Activated CD4-positive, CD25-positive, alpha-beta regulatory T cell treated with anti-CD3 and anti-CD28 coated beads, Interleukin-2, amount 50 U/mL, for 72 hours (primary cell): ENCODE results near the gene LRRK1.

ENCODE experiments used
- DNase-seq: peaks from one replicate; pipeline ENCODE4 v3.0.0; 2021

The LRRK1 gene

GRCh38 chr15:101045835-101046691 is 126.9 kb downstream of the LRRK1 start:
- DNase-seq, result no peak

GRCh38 chr15:101046826-101047225 is 127.7 kb downstream of the LRRK1 start:
- no peak for DNase-seq

- DNase-seq, result no peak
Observed at GRCh38 chr15:101047301-101047781, 128.2 kb downstream of the LRRK1 start.

- no peak for DNase-seq
Observed at GRCh38 chr15:101048176-101048575, 129.0 kb downstream of the LRRK1 start.

GRCh38 chr15:101048581-101049030 is 129.4 kb downstream of the LRRK1 start:
- no peak for DNase-seq

GRCh38 chr15:101049282-101049681 is 130.1 kb downstream of the LRRK1 start:
- DNase-seq, result no peak

GRCh38 chr15:101049856-101050622 is 130.9 kb downstream of the LRRK1 start:
- no peak for DNase-seq

GRCh38 chr15:101050623-101051290 is 131.6 kb downstream of the LRRK1 start:
- DNase-seq, result no peak

GRCh38 chr15:101051291-101052030 is 132.3 kb downstream of the LRRK1 start:
- DNase-seq, result no peak

GRCh38 chr15:101052031-101052620 is 133.0 kb downstream of the LRRK1 start:
- no peak for DNase-seq

GRCh38 chr15:101052681-101053121 is 133.5 kb downstream of the LRRK1 start:
- DNase-seq, result no peak

GRCh38 chr15:101053261-101053660 is 134.1 kb downstream of the LRRK1 start:
- no peak for DNase-seq

- DNase-seq, result no peak
Observed at GRCh38 chr15:101054116-101054515, 135.0 kb downstream of the LRRK1 start.

GRCh38 chr15:101054991-101055390 is 135.8 kb downstream of the LRRK1 start:
- DNase-seq, result no peak

- no peak for DNase-seq
Observed at GRCh38 chr15:101055411-101055810, 136.3 kb downstream of the LRRK1 start.

GRCh38 chr15:101056366-101057334 is 137.5 kb downstream of the LRRK1 start:
- DNase-seq, result no peak

GRCh38 chr15:101057841-101058407 is 138.8 kb downstream of the LRRK1 start:
- no peak for DNase-seq

- DNase-seq, result no peak
Observed at GRCh38 chr15:101058735-101059134, 139.6 kb downstream of the LRRK1 start.

- no peak for DNase-seq
Observed at GRCh38 chr15:101059381-101060341, 140.5 kb downstream of the LRRK1 start.
